ENCODE results near the gene CRACDL. TPM values are rescaled to one million over a fixed set of nuclear protein-coding genes. Genes with fewer than 3 reads are reported as not detected.

The CRACDL gene
- total and polyA plus RNA-seq, 2 experiments from 2014 or later, result 0.06 to 0.32 TPM

DNA sequence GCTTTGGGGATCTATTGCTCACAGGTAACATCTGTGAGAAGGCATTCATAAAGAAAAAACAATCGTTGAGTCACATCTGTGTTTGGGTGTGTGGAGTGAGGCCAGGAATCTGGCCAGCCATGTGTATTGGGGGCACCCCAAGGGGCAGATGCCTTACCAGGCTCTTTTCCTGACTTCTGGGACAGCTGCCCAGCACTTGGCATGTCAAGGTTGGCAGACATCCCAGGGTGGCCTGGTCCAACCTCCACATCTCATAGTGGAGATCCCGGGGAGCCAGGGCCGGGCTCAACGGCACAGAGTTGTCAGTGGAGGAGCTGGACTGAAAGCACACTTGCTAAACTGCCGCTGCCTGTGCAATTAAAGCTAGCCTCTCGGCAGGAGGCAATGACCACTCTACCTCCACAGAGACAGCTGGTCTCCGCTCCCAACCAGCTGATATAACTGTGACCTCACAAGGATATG, 129.8 kb downstream of the CRACDL start:
- H3K9me3 ChIP-seq (ENCODE audit: low read depth), result no peaks in the 10 kb centered on the region
- H3K27ac ChIP-seq, result no peak overlapping the region
- DNase-seq (ENCODE audit: low read depth in 1 of 2, low spot score in 1 of 2), result peak in 1 of 2 donors; percentile 48
- no peaks in the 10 kb centered on the region for H3K36me3 ChIP-seq
- H3K4me1 ChIP-seq (ENCODE audit: low read depth), result no peaks in the 10 kb centered on the region
- H3K4me3 ChIP-seq, result no peak overlapping the region
- H3K27me3 ChIP-seq, result no peaks in the 10 kb centered on the region
- TF ChIP-seq, protein P1, sequence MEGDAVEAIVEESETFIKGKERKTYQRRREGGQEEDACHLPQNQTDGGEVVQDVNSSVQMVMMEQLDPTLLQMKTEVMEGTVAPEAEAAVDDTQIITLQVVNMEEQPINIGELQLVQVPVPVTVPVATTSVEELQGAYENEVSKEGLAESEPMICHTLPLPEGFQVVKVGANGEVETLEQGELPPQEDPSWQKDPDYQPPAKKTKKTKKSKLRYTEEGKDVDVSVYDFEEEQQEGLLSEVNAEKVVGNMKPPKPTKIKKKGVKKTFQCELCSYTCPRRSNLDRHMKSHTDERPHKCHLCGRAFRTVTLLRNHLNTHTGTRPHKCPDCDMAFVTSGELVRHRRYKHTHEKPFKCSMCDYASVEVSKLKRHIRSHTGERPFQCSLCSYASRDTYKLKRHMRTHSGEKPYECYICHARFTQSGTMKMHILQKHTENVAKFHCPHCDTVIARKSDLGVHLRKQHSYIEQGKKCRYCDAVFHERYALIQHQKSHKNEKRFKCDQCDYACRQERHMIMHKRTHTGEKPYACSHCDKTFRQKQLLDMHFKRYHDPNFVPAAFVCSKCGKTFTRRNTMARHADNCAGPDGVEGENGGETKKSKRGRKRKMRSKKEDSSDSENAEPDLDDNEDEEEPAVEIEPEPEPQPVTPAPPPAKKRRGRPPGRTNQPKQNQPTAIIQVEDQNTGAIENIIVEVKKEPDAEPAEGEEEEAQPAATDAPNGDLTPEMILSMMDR (IDR thresholded peaks at IDR 0.05; ENCODE audit: low read depth, low read length), result no peak

DNA sequence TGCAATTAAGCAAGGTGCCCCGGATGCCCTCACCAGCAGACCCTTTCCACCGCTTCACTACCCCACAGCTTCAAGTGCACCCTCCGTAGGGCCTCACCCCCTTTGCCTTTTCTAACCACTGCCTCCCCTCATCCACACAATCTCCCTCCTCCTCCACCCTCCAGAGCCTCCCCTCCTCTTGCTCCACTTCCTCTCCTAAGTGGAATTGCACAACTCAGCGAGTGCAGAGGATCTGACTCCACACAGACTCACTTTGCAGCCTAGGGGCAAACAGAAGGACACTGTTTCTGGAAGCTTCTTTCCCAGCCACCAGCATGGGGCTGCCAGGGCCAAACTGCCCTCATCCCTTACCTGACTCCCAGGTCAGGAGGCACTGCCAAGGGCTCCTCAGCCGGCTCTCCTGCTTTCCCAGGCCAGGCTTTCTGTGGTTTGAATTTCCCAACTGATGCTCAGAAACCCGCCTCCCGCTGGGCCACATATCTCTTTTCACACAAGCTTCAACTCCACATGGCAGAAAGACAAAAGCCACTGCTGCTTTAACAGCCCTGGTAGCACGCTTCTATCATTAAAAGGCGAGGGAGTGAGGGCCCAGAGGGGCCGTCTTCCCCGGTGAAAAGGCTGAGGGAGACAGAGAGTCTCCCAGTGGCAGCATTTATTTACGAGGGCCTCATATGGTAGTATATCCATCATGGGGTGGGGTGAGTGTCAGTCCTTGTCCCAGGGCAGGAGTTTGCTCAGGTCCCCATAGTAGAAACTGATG, 130.4 kb downstream of the CRACDL start:
- TF ChIP-seq, protein P1 (IDR thresholded peaks at IDR 0.05; ENCODE audit: low read depth, low read length), result no peak
- H3K9me3 ChIP-seq (ENCODE audit: low read depth), result no peaks in the 10 kb centered on the region
- no peaks in the 10 kb centered on the region for H3K4me1 ChIP-seq (ENCODE audit: low read depth)
- peak in 1 of 2 donors; percentile 85 for DNase-seq (ENCODE audit: low read depth in 1 of 2, low spot score in 1 of 2)
- no peak overlapping the region for H3K27ac ChIP-seq
- no peaks in the 10 kb centered on the region for H3K36me3 ChIP-seq
- no peak overlapping the region for H3K4me3 ChIP-seq
- no peaks in the 10 kb centered on the region for H3K27me3 ChIP-seq

DNA sequence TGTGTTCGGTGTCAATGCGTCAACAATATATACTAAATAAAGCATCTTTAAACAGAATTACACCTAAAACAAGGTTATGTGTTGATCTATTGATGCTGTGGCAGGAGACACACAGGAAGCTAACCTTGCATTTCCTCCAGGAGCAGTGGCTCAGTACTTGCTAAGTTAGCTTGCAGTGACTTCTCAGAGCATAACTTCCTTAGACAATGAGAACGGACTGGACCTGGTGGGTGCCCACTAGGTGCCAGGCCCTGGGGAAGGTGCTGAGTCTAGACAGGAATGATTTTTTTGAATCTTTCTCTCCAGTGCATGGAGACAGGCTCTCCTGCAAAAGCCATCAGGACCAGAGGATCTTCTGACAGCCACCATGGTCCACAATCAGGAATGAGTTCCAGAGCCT, 131.3 kb downstream of the CRACDL start:
- no peak overlapping the region for H3K4me3 ChIP-seq
- TF ChIP-seq, protein P1 (IDR thresholded peaks at IDR 0.05; ENCODE audit: low read depth, low read length), result no peak
- DNase-seq (ENCODE audit: low read depth in 1 of 2, low spot score in 1 of 2), result no peak

DNA sequence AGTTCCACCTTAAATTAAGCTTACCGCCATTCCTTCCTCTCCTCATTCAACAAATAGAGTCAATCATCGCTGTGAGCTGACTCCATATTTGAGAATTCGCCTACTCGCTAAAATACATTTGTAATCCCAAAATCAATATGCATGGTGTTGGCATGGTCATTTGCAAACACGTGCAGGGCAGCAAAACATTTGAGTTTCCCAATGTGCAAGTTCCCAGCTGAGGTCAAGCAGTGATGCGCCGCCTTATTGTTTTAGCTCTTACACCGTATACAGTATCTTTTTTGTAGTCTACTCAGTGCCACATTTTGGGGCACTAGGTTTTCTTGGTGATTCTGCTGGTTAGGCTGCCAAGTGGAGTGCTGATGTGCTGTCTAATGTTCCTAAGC, 131.8 kb downstream of the CRACDL start:
- H3K4me3 ChIP-seq, result no peak overlapping the region
- H3K27ac ChIP-seq, result no peak overlapping the region
- no peaks in the 10 kb centered on the region for H3K4me1 ChIP-seq (ENCODE audit: low read depth)
- TF ChIP-seq, protein P1 (IDR thresholded peaks at IDR 0.05; ENCODE audit: low read depth, low read length), result no peak
- no peak for DNase-seq (ENCODE audit: low read depth in 1 of 2, low spot score in 1 of 2)
- H3K9me3 ChIP-seq (ENCODE audit: low read depth), result no peaks in the 10 kb centered on the region
- H3K36me3 ChIP-seq, result no peaks in the 10 kb centered on the region
- no peaks in the 10 kb centered on the region for H3K27me3 ChIP-seq

More for the DNA sequence above, 131.3 kb downstream of the CRACDL start:
- no peaks in the 10 kb centered on the region for H3K9me3 ChIP-seq (ENCODE audit: low read depth)
- H3K27me3 ChIP-seq, result no peaks in the 10 kb centered on the region
- H3K27ac ChIP-seq, result no peak overlapping the region
- H3K36me3 ChIP-seq, result no peaks in the 10 kb centered on the region
- no peaks in the 10 kb centered on the region for H3K4me1 ChIP-seq (ENCODE audit: low read depth)

DNA sequence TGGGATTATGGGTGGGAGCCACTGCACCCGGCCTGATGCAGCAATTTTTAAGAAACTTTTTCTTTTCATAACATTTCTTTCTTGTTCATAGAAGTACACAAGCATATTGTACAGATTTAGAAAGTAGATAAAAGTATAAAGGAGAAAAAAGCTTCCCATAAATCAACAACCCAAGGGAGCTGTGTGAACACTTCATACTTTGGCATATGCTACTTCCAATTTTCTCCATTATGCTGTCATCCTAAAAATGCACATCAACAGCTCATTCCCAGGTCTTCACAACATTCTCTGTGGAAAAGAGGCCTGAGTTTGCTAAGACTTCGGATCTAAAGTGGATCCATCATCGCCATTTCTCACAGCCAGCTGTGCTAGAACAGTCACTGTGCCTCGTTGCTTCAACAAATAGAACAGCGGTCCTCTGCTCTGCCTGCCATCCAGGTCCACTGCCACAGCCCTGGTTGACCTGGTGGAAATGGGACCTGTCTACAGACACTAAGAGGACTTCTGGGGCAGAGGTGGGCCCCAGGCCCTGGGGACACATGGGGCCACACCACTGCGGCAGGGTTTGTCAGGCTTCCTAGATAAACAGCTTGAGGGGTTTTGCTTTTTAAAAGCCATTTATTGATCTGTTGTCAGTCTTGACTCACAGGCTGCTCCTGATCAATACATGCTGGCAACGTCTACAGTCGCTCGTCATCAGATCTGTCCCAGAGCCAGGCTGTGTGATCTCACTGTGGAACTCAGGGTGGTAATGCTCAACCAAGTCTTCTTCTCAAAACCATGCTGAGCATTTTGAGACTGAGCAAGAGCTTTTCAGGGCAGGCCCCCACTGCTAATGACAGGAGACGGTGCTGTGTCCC, 132.4 kb downstream of the CRACDL start:
- Histone ChIP-seq H3K9me3 (ENCODE audit: low read depth) (no peaks in the 10 kb centered on the region), H3K27ac (no peak overlapping the region), H3K27me3 (no peaks in the 10 kb centered on the region), H3K4me3 (no peak overlapping the region), H3K36me3 (no peaks in the 10 kb centered on the region), H3K4me1 (ENCODE audit: low read depth) (no peaks in the 10 kb centered on the region)
- TF ChIP-seq, protein P1 (IDR thresholded peaks at IDR 0.05; ENCODE audit: low read depth, low read length), result no peak
- DNase-seq (ENCODE audit: low read depth in 1 of 2, low spot score in 1 of 2), result no peak

All from cardiac muscle cell (in vitro differentiated cells and primary cell).